GM21381 (cell line): ENCODE data around the gene PLXNB2.

Experiments used
- ATAC-seq: cut with Tn5 transposase; IDR thresholded peaks from one replicate; pipeline ENCODE4 v1.9.1; 2021; ENCODE audit warnings: mild to moderate bottlenecking, moderate library complexity; ENCODE audit not compliant: unreplicated experiment

The PLXNB2 gene

GRCh38 chr22:50253046-50253915 lies 54.2 kb downstream of the PLXNB2 start:
- no peak for ATAC-seq

DNA sequence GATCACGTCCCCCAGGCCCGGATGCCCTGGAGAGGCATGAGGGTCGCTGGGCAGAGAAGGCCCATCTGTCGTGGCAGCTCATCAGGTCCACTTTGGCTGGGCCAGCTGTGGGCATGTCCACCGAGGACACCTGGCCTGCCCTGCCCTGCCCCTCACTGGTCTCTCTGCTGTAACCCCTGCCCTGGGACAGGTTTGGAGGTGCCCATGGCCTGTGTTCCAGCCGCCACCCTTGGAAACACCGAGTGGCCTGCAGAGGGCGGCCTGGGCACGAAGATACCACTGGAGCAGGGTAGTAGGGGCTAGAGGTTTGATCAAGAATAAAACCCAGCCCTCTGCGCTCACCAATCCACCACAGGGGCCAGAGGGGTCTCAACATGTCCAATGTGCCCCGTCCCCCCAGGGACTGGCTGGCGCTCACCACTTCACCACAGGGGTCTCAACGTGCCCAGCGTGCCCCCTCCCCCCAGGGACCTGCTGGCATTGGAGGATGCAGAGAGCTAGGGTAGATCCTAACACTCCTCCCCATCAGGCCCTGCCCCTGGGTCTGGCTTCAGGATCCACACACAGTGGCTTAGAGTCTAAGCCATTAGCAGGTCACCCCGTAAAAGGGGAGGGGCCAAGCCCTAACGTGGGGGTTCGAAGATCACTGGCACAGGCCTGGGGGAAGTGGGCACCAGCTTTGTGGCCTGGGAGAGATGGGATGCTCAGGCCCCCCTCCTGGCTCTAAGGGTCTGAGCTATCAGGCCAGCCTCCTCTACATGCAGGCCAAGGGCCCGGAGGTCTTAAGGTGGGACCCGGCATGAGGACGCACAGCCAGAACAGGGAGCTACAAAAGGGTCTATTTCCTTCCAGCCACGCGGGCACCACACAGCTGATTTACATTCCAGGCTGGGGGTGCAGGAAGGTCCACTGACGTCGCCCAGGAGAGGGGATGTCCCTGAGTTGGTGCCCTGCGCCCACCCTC lies 55.1 kb downstream of the PLXNB2 start:
- ATAC-seq = no peak

GRCh38 chr22:50251477-50252081 lies 55.9 kb downstream of the PLXNB2 start:
- no peak for ATAC-seq

GRCh38 chr22:50250555-50251476 lies 56.6 kb downstream of the PLXNB2 start, which contains the start of gene HDAC10:
Gene HDAC10 (minus strand): TSS chr22:50251265. CDS start chr22:50251032, 233 bp downstream.
- ATAC-seq = peak; percentile 57

- no peak for ATAC-seq
Measured at GRCh38 chr22:50250249-50250554, 57.2 kb downstream of the PLXNB2 start.

- no peak for ATAC-seq
Measured at GRCh38 chr22:50249341-50250248, 57.9 kb downstream of the PLXNB2 start.

DNA sequence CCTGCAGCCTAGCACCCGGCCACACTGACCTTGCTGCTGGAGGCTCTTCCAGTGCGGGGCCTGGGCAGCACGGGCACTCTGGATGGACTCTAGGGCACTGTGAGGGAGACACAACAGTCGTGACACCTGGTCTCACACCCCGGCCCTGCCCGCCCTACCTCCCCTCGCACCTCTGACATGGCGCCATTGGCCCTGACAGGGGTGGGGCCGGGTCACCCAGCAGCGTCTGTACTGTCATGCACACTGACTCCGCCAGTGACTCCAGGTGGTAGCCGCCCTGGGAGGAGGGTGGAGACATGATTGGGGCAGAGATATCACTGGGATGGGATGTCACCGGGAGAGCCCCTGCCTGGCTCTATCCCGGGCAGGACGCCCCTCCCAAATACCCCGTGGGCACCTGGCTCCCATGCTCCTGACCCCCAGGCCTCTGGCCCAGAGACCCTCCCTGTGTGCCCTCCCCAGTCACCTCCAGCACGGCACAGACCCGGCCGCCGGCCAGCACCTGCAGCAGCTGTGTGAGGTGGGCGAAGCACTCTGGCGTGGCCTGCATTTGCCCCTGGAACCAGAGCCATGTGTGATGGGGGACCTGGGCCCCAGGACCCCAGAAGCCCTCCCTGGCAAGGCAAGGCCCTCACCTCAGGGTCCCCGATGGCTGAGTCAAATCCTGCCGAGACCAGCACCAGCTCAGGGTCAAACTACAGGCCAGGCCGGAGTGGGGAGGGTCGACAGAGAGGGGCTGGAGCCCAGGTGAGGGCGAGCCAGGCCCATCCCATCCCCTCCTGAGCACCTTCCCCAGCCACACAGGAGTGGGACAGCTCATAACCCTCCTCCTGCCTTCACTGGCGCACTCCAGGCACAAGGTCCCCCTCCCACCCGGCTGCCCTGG lies 59.0 kb downstream of the PLXNB2 start:
- no peak for ATAC-seq

DNA sequence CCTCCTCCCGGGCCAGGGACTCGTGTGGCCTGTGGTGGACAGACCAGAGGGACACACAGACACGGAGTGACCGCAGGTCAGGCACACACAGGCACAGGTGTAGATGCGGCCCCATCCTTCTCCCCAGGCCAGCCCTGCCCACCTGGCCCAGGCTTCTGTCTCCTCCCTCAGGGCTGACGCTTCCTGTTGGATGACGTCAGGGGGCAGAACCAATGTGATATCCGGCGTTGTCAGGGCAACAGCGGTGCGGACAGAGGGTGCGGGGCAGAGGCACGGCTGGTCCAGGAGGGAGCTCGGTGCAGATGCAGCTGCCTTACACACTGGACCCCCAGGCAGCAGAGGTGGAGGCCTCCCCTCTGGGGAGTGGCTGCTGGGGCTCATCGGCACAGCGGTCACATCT lies 59.7 kb downstream of the PLXNB2 start:
- no peak for ATAC-seq

DNA sequence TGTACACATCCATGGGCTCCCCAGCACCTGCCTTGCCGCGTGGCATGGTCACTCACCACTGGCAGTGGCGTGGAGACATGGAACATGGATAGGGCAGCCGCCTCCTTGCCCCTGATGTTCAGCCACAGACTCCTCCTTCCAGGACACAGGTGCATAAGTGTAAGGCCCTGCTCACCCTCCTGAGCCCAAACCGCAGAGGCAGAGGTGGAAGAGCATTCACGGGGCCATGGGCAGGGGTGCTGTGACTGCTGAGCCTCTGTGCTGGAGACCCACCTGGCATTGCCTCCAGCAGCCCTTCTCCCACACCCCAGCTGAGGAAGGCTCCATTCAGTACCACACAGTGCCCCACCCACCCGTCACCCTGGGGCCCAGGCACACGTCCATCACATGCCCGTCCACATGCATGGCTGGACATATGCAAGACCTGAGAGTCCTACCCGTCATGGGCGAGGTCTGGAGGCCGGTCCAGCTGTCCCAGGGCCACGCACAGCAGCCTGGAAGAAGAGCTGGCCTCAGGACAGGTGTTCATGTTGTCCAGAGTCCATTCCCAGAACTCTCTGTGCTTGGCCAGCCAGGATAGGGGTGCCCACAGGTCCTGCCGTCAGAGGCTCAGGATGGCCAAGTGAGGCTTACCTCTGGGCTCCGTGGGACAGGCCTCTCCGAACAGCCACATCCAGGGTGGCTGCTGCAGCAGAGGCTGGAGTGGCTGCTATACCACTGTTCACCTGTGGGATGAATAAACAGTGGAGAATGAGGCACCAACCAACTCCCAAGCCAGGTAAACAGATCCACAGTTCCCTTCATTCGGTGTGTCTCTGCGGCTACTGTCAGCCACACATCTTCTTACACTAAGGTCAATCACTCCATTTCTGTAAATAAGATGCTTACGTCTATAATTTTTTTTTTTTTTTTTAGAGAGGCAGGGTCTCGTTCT lies 60.9 kb downstream of the PLXNB2 start:
- no peak for ATAC-seq

DNA sequence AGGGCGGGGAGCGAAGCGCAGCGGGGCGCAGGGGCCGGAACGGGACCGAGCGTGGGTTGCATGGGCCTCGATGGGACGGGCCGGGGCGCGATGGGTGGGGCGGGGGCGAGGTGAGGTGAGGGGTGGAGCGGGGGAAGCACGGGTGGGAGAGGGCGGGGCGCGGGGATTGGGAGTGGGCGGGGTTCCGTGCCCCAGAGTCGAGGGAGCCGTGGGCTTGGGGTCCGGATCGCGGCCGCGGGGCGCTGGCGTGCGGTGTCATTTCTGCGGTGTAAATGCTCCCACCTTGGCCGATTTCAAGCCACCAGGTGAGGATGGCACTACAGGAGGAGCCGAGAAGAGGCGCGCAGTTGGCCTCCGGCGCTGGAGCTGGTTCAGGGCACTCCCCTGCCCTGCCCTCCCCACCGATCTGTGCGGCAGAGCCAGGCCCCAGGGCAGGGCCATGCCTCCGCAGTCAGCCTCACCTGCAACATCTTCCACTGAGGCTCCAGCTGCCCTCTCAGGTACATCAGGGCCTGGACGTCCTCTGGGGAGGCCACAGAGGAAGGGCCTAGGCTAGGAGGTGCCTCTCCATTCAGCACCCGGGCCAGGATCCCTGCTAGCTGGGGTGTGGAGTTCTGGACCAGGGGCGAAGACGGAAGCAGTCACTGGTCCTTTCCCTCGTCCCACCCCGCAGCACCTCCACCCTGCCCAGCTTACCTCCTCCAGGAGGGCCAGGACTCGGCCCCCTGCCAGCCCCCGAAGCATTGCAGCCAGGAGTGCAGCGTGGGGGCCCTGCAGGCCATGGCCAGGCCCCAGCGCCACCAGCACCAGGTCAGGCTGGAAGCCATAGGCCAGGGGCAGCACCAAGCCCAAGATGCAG lies 62.0 kb downstream of the PLXNB2 start:
- ATAC-seq = no peak

DNA sequence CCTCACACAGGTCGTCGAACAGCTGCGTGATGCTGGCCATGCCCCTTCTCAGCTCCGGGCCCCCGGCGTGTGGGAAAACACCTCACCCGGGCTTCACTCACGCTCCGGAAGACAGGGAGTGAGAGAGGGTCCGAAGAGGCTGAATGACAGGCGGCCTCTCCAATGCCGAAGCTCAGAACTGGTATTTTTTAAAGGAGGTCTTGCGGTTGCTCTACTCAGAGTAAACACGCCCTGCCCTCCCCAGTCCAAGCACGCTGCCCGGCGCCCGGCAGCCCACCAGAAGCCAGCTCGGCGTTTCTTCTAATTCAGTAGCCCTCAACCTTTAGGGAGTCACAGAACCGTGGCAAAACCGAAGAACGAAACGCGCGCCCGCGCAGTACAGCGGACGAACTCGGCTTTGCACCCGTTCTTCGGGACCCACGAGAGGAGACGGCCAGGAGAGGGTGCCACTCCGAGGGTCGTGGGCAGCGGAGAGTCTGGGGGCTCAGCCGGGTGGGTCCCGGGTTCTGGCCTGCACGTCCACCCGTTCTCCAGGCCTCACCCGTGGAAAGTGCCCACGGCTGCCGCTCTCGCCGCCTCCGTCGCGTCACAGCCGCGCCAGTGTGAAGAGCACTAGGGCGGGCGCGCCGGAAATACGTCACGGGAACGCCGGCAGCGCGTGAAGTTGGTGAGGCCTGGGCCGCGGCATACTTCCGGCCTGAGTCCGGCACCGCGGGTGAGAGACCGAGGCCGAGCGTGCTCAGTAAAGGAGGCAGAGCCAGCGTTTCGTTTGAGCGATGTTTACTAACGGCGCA lies 62.8 kb downstream of the PLXNB2 start, which contains the start of gene TUBGCP6:
Gene TUBGCP6 (minus strand): TSS at position 604 of the 794 bp plus-strand sequence. CDS start 564 bp downstream, at position 40.
- ATAC-seq = peak; percentile 64

DNA sequence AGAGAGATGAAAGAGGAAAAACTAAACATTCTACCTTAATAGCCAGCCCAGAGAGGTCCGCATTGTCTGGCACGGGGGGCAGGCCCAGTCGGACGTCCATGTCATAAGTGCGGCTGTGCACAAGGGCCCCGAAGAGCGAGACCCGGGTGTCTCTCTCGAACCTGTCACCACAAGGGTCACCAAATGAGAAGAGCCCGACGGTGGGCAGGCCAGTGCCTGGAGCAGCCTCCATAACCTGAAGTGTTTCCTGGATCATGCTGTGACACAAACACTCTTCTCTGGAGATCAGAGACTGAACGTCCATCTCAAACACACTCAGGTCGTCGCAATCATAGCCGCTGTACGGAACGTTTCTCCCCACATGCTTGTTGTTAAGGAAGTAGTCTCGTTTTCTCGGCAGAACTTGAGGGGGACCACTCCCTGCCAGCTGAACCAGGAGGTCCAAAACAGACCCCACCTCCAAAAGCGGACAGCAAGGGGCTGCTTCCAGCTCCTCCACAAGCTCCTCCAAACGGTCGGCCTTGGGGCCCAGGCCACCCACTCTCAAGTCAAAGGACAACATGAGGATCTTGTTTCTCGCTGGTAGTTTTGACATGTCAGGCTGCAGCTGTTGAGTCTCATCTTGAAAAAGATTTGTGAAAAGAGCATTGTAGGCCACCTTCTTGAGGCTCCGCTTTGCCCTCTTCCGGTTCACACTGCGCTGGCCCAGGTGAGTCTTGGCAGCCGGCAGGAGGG lies 63.6 kb downstream of the PLXNB2 start:
- no peak for ATAC-seq

GRCh38 chr22:50242406-50242949 lies 65.0 kb downstream of the PLXNB2 start:
- no peak for ATAC-seq

DNA sequence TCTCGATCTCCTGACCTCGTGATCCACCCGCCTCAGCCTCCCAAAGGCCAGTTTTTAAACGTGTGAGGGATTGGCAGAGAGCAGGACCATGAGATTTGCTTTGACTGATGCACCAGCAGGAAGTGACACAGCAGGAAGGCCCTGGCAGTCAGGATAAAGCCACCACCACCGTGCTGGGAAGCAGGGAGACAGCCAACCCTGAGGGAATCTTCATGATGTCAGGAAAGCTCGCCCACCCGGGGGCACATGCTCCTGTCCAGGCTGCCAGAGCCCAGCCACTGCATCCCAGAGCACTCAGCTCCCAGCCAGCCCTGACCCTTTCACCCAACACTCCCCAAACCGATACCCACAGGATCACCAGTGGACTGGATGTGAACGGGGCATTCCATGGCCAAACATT lies 68.7 kb downstream of the PLXNB2 start:
- no peak for ATAC-seq
